ENCODE data around the gene NBEA. TPM values are rescaled to one million over a fixed set of nuclear protein-coding genes. Genes with fewer than 3 reads are reported as not detected.
A peak's percentile ranks its signal among the peaks of the same experiment; 100 is the strongest.

NBEA gene
- total RNA-seq, 1 donor from 2014 or later, result 10.8 TPM

- Mint-ChIP-seq H3K36me3 (ENCODE audit: low read depth) (peaks cover 4% of the 10 kb centered on the region), H3K9me3 (peaks cover 6% of the 10 kb centered on the region), H3K4me1 (peaks cover 19% of the 10 kb centered on the region), H3K4me3 (no peak overlapping the region), H3K27me3 (ENCODE audit: low read depth) (no peaks in the 10 kb centered on the region), H3K27ac (ENCODE audit: unreplicated experiment) (no peak overlapping the region)
- DNase-seq (ENCODE audit: low read depth, low spot score), result no peak
- TF ChIP-seq CTCF (conservative IDR thresholded peaks at IDR 0.05), result no peak
These were observed 74.5 kb downstream of the NBEA start for GRCh38 chr13:35016362-35017112.

- peak overlapping the region; percentile 73 for H3K27ac Mint-ChIP-seq (ENCODE audit: unreplicated experiment)
- DNase-seq (ENCODE audit: low read depth, low spot score), result no peak
- H3K27me3 Mint-ChIP-seq (ENCODE audit: low read depth), result no peaks in the 10 kb centered on the region
- TF ChIP-seq CTCF (conservative IDR thresholded peaks at IDR 0.05), result no peak
- H3K36me3 Mint-ChIP-seq (ENCODE audit: low read depth), result peaks cover 15% of the 10 kb centered on the region
- H3K9me3 Mint-ChIP-seq, result peaks cover 15% of the 10 kb centered on the region
- H3K4me3 Mint-ChIP-seq, result no peak overlapping the region
- no peaks in the 10 kb centered on the region for H3K4me1 Mint-ChIP-seq
These were observed 83.2 kb downstream of the NBEA start for GRCh38 chr13:35025314-35025713.

DNA sequence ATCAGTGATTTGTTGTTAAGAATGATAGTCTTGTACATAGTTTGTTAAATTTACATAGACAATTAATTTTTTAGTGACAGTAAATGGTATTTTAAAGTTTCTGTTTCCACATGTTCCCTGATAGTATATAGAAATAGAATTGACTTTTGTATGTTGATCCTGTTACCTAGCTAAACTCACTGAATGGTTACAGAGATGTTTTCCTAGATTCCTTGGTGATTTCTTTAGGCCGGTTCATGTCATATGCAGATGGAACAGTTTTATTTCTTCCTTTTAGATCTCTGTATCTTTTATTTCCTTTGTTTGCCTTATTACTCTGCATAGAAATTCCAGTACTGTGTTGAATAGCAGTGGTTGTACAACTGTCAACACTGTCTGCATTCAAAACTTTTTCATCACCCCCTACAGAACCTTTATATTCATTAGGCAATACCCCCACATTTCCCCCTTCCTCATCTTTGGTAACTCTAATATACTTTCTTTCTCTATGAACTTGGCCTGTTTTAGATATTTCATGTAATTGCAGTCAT, 86.3 kb downstream of the NBEA start:
- DNase-seq (ENCODE audit: low read depth, low spot score), result no peak
- no peak for TF ChIP-seq CTCF (conservative IDR thresholded peaks at IDR 0.05)
- peaks cover 22% of the 10 kb centered on the region for H3K9me3 Mint-ChIP-seq
- H3K27me3 Mint-ChIP-seq (ENCODE audit: low read depth), result no peaks in the 10 kb centered on the region
- H3K4me3 Mint-ChIP-seq, result no peak overlapping the region
- peaks cover 24% of the 10 kb centered on the region for H3K36me3 Mint-ChIP-seq (ENCODE audit: low read depth)
- H3K27ac Mint-ChIP-seq (ENCODE audit: unreplicated experiment), result no peak overlapping the region
- no peaks in the 10 kb centered on the region for H3K4me1 Mint-ChIP-seq

GRCh38 chr13:35039012-35039411, 96.9 kb downstream of the NBEA start:
- no peak for TF ChIP-seq CTCF (conservative IDR thresholded peaks at IDR 0.05)
- Mint-ChIP-seq H3K9me3 (peaks cover 18% of the 10 kb centered on the region), H3K36me3 (ENCODE audit: low read depth) (peaks cover 19% of the 10 kb centered on the region), H3K4me1 (no peaks in the 10 kb centered on the region), H3K27me3 (ENCODE audit: low read depth) (no peaks in the 10 kb centered on the region), H3K4me3 (no peak overlapping the region), H3K27ac (ENCODE audit: unreplicated experiment) (no peak overlapping the region)
- no peak for DNase-seq (ENCODE audit: low read depth, low spot score)

GRCh38 chr13:35046587-35046986, 104.5 kb downstream of the NBEA start:
- Mint-ChIP-seq H3K27me3 (ENCODE audit: low read depth) (no peaks in the 10 kb centered on the region), H3K9me3 (no peaks in the 10 kb centered on the region), H3K4me1 (no peaks in the 10 kb centered on the region), H3K36me3 (ENCODE audit: low read depth) (peaks cover 3% of the 10 kb centered on the region), H3K4me3 (no peak overlapping the region), H3K27ac (ENCODE audit: unreplicated experiment) (no peak overlapping the region)
- no peak for TF ChIP-seq CTCF (conservative IDR thresholded peaks at IDR 0.05)
- no peak for DNase-seq (ENCODE audit: low read depth, low spot score)
